NCI-H187 (cell line): ENCODE results near the gene FUT2.
A peak's percentile ranks its signal among the peaks of the same experiment; 100 is the strongest.

Experiments used
- DNase-seq, 2 experiments: peaks; one replicate each; lab custom pipeline; 2025; lab: John Stamatoyannopoulos, UW

Gene FUT2

DNA sequence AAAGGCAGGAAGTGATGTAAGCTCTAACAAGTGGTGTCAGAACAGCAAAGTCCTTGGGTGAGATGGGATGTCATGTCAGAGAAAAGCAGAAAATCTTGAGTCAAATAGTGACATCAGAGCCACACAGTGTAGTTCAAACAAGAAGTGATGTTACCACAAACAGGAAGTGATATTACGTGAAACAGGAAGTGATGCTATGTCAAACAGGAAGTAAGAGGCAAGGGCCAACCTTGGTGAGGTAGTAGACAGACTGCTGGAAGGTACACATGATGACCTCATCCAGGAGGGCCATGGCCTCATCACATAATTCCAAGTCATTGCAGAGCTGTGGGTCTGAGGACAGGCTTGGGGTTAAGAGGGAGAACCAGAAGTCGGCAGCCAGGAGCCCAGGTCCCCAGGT lies 30.8 kb downstream of the FUT2 start:
- DNase-seq = no peak

DNA sequence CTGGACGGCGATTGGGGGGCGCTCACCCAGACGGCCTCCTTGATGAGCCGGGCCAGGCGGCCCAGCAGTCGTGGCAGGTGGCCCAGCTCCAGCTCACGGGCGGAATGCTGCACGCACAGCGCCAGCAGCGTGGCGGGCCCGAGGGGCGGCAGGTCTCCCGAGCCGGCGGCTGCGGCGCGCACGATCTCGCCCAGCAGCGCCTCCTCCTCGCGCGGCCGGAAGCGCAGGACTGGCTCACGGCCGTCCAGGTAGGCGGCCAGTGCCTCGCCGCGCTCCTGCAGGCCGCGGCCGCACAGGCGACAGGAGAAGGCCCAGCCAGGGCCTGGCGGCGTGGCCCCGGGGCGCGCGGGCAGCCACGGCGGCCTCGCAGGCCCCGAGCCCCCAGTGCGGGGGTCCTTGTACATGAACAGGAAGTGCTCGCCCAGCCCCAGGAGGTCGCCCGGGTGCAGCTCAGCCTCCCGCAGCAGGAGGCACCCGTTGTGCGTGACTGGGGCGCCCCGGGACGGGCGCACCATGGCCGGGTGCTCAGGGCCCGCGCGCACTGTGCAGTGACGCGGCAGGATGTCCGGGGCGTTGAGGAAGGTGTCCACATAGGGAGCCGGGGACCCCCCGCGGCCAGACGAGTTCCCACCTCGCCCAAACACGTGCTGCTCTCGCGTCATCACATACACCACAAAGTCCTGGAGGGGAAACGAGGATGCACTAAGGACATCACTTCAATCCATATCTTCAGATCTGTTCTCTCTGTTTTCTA lies 33.3 kb downstream of the FUT2 start:
- no peak for DNase-seq

- no peak for DNase-seq
Observed at GRCh38 chr19:48731452-48731851, 35.7 kb downstream of the FUT2 start.

GRCh38 chr19:48734625-48735024 lies 38.9 kb downstream of the FUT2 start:
- no peak for DNase-seq

DNA sequence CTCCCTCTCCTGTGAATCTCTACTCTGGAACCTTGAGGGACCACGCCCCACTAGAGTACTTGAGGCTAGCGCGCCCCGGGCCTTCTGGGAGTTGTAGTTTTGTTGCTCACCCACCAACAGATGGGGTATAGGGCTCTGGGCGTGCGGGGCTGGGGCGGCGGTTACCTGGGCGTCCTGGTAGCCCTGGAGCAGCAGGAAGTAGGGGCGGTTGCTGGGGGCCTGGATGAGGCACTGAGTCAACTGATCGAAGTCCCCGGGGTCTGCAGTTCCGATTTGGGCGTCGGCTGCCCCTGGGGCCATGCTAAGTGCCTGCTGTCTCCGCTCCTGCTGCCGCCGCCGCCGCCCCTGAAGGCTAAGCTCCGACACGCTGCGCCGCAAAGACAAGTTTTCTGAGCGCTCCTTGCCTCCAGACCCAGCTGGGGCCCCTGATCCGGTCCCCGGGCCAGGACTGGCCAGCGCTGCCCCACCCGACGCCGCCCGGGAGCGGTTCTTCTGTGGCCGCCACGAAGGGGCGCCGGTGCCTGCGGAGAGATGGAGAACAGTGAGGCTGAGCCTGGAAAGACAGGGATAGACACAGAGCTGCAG lies 39.4 kb downstream of the FUT2 start:
- DNase-seq = peak; percentile 48 to 82

GRCh38 chr19:48737360-48737998 lies 41.7 kb downstream of the FUT2 start:
- peak; percentile 41 to 51 for DNase-seq

DNA sequence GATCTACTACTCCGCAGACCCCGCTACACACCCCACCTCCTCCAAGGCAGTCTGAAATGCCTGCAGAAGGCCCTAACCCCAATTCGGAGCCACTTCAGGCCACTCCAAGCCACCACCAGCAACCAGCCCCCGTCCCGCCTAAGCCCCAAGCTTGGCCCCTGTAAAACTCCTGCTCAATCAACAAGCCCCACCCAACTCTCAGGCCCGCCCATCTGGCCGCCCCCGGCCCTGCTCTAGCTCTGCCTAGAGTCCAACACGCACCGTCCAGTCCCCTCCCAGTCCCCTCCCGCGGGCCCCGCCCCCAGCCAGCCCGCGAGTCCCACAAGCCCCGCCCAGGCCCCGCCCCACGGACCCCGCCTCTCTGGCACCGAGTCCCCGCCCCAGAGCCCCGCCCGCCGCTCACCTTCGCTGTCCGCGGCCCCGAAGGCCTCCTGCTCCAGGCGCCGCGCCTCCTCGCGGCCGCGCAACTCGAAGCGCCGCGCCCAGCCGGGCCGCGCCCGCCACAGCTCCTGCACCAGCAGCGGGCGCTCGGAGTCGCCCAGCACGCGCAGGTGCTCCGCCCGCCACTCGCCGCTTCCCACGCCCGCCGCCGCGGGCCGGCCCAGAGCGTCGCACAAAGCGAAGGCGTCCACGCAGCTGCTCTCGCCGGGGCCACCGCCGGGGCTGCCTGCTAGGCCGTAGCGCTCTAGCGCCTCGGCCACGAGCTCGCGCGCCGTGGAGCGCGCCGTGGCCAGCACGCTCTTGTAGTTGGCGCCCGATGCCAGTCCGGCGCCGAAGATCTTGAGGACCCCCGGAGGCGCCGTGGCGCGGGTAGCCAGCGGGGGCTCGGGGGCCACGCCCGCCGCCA lies 43.0 kb downstream of the FUT2 start:
- DNase-seq = peak; percentile 76 to 98

DNA sequence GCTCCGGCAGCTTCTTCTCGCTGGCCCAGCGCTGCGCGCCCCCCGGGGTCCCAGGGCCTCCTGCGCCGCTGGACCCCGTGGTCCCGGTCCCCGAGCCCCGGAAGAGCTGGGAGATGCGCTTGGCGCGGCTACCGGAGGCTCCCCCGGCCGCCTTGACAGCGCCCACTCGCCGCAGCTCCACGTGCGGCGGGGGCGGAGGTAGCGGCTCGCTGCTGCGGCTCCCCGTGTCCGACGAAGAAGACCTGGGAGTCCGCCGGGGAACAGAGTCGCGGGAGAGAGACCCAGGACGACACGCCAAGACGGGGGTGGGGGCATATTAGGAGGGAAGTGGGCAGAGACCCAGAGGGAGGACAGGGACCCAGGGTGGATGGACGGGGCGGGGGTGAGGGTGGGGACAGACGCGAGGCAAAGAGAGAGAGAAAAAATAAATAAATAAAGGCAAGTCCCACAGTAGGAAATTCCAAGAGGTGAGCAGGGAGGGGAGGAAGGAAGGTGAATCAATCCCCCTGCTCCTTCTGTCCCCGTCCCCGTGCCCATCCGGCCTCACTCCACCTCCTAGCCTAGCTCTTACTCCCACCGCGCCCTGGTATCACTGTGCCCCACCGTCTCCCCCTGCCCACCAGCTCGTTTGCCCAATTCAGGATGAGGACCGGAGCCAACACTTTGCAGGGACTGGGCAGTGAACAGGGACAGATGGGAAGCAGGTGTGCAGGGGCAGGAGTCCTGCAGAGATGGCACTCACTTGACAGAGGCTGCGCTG lies 43.8 kb downstream of the FUT2 start:
- no peak for DNase-seq

- no peak for DNase-seq
Observed at GRCh38 chr19:48740164-48740972, 44.6 kb downstream of the FUT2 start, which contains the start of gene RASIP1. TSS of gene RASIP1 (minus strand) at chr19:48740610. CDS start at chr19:48740282, 328 bp downstream.

DNA sequence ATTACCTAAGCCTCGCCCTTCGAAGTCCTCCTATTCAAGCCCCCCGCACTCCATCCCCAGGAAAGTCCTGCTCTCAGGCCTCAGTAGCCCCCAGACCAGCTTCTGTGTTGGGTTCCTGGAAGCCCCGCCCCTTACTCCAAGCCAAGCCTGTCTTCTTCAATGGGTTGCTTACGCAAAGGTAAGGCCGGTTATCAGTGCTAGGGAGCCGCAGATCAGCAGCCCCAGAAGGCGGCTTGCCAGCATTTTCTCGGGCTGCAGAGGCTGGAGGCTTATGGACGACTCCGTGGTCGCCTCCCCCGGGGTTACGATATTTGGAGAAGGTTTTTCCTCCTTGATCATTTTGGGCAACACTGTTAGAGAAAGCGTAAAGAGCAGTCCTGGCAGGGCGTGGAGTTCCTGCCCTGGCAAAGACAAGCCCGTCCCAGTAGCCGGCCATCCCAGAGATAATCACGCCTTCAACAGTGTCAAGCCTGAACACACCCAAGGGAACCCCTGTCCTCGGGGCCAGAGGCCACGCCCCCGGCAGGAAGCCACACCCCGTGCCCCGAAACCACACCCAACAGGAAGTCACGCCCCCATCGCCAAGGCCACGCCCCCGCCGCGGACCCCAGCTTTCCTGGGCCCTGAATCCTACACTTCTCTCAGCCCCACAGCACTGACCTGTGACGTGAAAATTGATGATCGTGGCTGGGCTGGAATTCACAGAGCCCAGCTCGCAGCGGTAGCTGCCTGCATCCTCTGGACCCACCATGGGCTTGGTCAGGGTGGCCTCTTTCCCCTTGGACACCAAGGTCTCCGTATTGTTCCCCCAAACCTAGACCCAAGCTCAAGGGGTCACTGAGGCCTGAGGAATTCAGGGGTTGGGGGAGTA lies 45.6 kb downstream of the FUT2 start:
- no peak for DNase-seq

GRCh38 chr19:48742096-48742495 lies 46.3 kb downstream of the FUT2 start:
- no peak for DNase-seq

DNA sequence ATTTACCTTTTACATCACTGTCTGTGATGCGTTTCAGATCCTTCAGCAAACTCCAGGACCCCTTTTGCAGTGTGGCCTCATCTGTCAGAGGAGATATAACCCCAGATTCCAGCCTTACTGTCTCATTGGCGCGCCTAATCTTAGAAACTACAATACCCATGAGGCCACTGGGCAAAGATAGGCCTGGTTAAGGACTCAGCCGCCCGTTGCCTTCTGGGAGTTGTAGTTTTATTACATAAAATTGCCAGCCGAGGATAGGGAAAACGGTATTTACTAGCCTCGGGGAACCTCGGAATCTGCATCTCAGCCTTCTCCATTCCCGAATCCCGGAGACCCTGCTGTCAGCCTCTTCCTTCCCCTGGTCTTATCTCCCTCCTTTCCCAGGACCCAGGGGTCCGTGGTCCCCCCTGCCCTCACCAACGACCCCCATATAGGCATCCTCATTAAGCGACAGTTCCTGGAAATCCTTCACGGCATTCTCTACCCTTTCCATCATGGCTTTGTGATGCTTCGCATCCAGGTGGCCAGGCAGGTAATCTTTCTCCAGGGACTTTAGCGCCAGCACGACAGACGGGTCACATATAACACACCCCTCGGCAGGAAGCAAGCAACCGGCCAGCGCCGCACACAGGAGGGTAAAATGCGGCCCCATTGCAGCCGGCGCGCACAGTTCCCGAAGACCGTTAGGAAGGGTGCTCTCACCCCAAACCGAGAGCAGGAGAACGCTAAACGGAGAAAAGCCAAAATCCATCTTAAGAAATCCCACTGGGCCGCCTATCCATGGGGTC lies 49.6 kb downstream of the FUT2 start:
- DNase-seq = peak in 1 of 2 experiments; percentile 21

DNA sequence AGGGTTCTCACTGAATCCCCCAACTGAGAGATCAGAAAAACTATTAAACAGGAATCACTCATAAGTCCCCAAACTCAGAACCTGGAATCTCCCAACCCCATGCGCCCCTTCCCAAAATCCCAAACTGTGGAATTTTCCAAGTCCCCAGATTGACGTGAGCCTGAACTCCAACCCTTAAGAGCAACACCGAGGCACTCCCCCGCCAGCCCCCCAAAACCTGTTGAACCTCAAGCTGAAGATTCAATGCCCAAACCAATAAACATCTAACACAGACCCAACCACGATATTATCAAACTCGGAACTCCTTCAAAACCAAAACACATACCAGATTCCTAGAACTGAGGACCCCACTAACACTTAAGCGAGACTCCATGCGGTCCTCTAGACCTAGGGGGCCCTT lies 50.3 kb downstream of the FUT2 start:
- no peak for DNase-seq

GRCh38 chr19:48746738-48747575 lies 51.2 kb downstream of the FUT2 start, which contains the start of gene IZUMO1:
TSS of gene IZUMO1 (minus strand) at chr19:48746909. CDS start at chr19:48745859, 1,050 bp downstream.
- no peak for DNase-seq

GRCh38 chr19:48749571-48750198 lies 53.9 kb downstream of the FUT2 start:
- no peak for DNase-seq

- DNase-seq = no peak
Observed at GRCh38 chr19:48750351-48750750, 54.6 kb downstream of the FUT2 start.

- DNase-seq = no peak
Observed at GRCh38 chr19:48750771-48751504, 55.2 kb downstream of the FUT2 start.
